K562 (cell line): ENCODE data around the gene RAB5B. TPM values are rescaled to one million over a fixed set of nuclear protein-coding genes. Genes with fewer than 3 reads are reported as not detected.

Experiments used
- ARID2 ChIP-seq: fragments of 450-650 bp; IDR thresholded peaks from 2 replicates; pipeline ENCODE4 v1.6.1; 2017; ENCODE audit warnings: antibody characterized with exemption, mild to moderate bottlenecking
- CREB5 ChIP-seq: fragments of 250-450 bp; sonication (Bioruptor Pico); IDR thresholded peaks from 2 replicates; pipeline ENCODE4 v1.5.0; 2020; ENCODE audit warnings: mild to moderate bottlenecking
- ETS2 ChIP-seq: IDR thresholded peaks from 2 replicates; pipeline ENCODE4 v1.6.1; 2016; ENCODE audit warnings: borderline replicate concordance, missing genetic modification characterization, mild to moderate bottlenecking, moderate library complexity, missing compliant biosample characterization; ENCODE audit not compliant: poor library complexity, severe bottlenecking
- HNRNPUL1 ChIP-seq: fragments of 200-400 bp; formaldehyde crosslinking; IDR thresholded peaks from 2 replicates; pipeline ENCODE4 v1.6.1; 2017; ENCODE audit warnings: low read length
- MCM2 ChIP-seq: fragments of 450-650 bp; IDR thresholded peaks from 2 replicates; pipeline ENCODE4 v1.6.1; 2017; ENCODE audit warnings: low read depth, mild to moderate bottlenecking
- RBBP5 ChIP-seq: fragments of 200-600 bp; sonication (generic); IDR thresholded peaks from 2 replicates; pipeline ENCODE4 v1.6.1; 2012; ENCODE audit warnings: borderline replicate concordance, mild to moderate bottlenecking, low read length, control low read depth, inconsistent platforms; ENCODE audit not compliant: insufficient read depth, poor library complexity, severe bottlenecking
- SRSF1 ChIP-seq: fragments of 200-400 bp; formaldehyde crosslinking; IDR thresholded peaks from 2 replicates; pipeline ENCODE4 v1.6.1; 2017; ENCODE audit warnings: mild to moderate bottlenecking, low read depth, low read length, moderate library complexity
- XRCC3 ChIP-seq: fragments of 450-650 bp; IDR thresholded peaks from 2 replicates; pipeline ENCODE4 v1.6.1; 2017; ENCODE audit warnings: mild to moderate bottlenecking, moderate library complexity
- ZBTB34 ChIP-seq: fragments of 250-450 bp; sonication (Bioruptor Pico); IDR thresholded peaks from 2 replicates; pipeline ENCODE4 v1.8.0; 2021; ENCODE audit warnings: mild to moderate bottlenecking, moderate library complexity
- ZC3H4 ChIP-seq: sonication (generic); formaldehyde crosslinking; IDR thresholded peaks from 2 replicates; pipeline ENCODE4 v1.9.0; 2021; ENCODE audit warnings: missing genetic modification reagents, borderline replicate concordance
- polyA plus RNA-seq, 8 experiments: library from polyadenylated mRNA; depleted of rRNA in 4 of 8; stranded (reverse) in 5 of 8; unstranded in 3 of 8; fragments of >200 nt; fragmentation: Nextera tagmentation in 2 of 8; fragmentation: Illumina TruSeq in 1 of 8; extraction: Ambion mirVana in 2 of 8; extraction: Trizol in 1 of 8; gene quantifications; 2 replicates each; pipeline versions ENCODE4 v1.2.1 to v1.2.3, GENCODE V29; 2011 to 2014; ENCODE audit warnings: inconsistent platforms in 1 of 8, missing spikeins in 1 of 8
- total RNA-seq, 7 experiments: library from RNA; depleted of rRNA in 6 of 7; stranded (reverse); fragments of >200 nt in 6 of 7; fragmentation: Illumina TruSeq in 2 of 7; extraction: Trizol in 2 of 7; gene quantifications; 2 replicates each; pipeline versions ENCODE4 v1.2.1 to v1.2.3, GENCODE V29; 2011 to 2021; ENCODE audit warnings: low replicate concordance in 1 of 7
- TF ChIP-seq, protein P1 (sequence below): IDR thresholded peaks from 2 replicates; pipeline ENCODE4 v1.6.1; 2014; ENCODE audit warnings: antibody characterized with exemption

The RAB5B gene
- total and polyA plus RNA-seq, 9 of the 15 experiments (the other 6 are each of a cell fraction or from before 2014, with no cell fraction given) = 6.8 to 73.8 (median 25.2) TPM

- no peak for TF ChIP-seq HNRNPUL1
- TF ChIP-seq SRSF1 = no peak
- no peak for TF ChIP-seq MCM2
- peak; percentile 32 for TF ChIP-seq RBBP5
- TF ChIP-seq, protein P1, sequence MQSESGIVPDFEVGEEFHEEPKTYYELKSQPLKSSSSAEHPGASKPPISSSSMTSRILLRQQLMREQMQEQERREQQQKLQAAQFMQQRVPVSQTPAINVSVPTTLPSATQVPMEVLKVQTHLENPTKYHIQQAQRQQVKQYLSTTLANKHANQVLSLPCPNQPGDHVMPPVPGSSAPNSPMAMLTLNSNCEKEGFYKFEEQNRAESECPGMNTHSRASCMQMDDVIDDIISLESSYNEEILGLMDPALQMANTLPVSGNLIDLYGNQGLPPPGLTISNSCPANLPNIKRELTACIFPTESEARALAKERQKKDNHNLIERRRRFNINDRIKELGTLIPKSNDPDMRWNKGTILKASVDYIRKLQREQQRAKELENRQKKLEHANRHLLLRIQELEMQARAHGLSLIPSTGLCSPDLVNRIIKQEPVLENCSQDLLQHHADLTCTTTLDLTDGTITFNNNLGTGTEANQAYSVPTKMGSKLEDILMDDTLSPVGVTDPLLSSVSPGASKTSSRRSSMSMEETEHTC = no peak
- no peak for TF ChIP-seq ZBTB34
- no peak for TF ChIP-seq CREB5
- TF ChIP-seq ARID2 = no peak
- TF ChIP-seq ZC3H4 = no peak; the same call in 1 of the 2 replicates
- TF ChIP-seq ETS2 = no peak
- no peak for TF ChIP-seq XRCC3
Observed at GRCh38 chr12:55996715-55997534, 23.0 kb downstream of the RAB5B start, which contains the start of gene SUOX (continued).
